ENCODE measurements around the gene ENO2.
"Not testable (repeated sequence)": the region's sequence is repeated elsewhere in the genome, so short reads cannot be mapped to it uniquely, and the experiment has no call there.

ENO2 gene

DNA sequence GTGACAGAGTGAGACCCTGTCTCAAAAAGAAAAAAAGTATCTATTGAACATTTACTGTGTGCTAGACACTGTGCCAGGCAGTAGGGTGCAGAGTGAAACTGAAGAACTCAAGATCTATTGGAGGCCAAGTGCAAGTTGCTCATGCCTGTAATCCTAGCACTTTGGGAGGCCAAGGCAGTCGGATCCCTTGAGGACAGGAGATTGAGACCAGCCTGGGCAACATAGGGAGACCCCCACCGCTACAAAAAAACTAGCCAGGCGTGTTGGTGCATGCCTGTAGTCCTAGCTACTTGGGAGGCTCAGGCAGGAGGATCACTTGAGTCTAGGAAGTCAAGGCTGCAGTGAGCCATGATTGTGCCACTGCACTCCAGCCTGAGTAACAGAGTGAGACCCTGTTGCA is 21.7 kb upstream of the ENO2 start:
- ATAC-seq (replicated peaks); H3K36me3 Mint-ChIP-seq; H3K27ac Mint-ChIP-seq; H3K27me3 Mint-ChIP-seq; DNase-seq; H3K4me3 Mint-ChIP-seq; H3K9me3 Mint-ChIP-seq: not testable (repeated sequence)
- H3K4me1 Mint-ChIP-seq: peaks cover 7 to 19% of the 10 kb centered on the region in 2 donors

DNA sequence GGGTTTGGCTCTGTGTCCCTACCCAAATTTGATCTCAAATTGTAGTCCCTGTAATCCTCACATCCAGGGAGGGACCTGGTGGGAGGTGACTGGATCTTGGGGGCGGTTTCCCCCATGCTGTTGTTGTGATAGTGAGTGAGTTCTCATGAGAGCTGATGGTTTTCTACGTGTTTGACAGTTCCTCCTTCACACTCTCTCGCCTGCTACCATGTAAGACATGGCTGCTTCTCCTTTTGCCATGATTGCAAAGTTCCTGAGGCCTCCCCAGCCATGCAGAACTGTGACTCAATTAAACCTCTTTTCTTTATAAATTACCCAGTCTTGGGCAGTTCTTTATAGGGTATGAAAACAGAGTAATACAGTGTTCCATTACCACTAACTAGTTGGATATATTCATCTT is 20.1 kb upstream of the ENO2 start:
- ATAC-seq (replicated peaks) (no peak), DNase-seq (no peak)
- H3K27ac Mint-ChIP-seq: no peak overlapping the region
- H3K36me3 Mint-ChIP-seq: no peaks in the 10 kb centered on the region
- H3K4me1 Mint-ChIP-seq: peaks cover 7 to 20% of the 10 kb centered on the region in 2 donors
- no peak overlapping the region for H3K4me3 Mint-ChIP-seq
- no peaks in the 10 kb centered on the region for H3K9me3 Mint-ChIP-seq
- no peaks in the 10 kb centered on the region for H3K27me3 Mint-ChIP-seq

DNA sequence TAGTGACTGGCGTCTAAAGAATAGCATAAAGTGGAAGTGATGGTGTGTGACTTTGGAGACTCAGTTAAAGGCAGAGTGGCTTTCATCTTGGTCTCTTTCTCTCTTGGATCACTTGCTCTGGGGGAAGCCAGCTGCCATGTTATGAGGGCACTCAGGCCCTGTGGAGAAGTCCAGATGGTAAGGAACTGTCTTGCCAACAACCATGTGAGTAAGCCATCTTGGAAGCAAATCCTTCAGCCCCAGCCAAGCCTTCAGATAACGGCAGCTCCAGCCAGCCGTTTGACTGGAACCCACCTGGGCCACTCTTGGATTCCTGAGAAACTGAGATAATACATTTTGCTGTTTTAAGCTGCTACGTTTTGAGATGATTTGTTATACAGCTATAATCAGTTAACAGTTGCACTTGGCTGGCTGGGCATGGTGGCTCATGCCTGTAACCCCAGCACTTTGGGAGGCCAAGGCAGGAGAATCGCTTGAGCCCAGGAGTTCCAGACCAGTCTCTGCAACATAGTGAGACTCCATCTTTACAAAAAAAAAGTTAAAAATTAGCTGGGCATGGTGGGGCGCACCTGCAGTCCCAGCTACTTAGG is 17.4 kb upstream of the ENO2 start:
- Mint-ChIP-seq H3K36me3 (no peaks in the 10 kb centered on the region), H3K4me3 (no peak overlapping the region), H3K4me1 (peaks cover 3 to 10% of the 10 kb centered on the region in 2 donors), H3K27ac (no peak overlapping the region), H3K27me3 (no peaks in the 10 kb centered on the region), H3K9me3 (no peaks in the 10 kb centered on the region)
- ATAC-seq (replicated peaks) (no peak), DNase-seq (no peak)

DNA sequence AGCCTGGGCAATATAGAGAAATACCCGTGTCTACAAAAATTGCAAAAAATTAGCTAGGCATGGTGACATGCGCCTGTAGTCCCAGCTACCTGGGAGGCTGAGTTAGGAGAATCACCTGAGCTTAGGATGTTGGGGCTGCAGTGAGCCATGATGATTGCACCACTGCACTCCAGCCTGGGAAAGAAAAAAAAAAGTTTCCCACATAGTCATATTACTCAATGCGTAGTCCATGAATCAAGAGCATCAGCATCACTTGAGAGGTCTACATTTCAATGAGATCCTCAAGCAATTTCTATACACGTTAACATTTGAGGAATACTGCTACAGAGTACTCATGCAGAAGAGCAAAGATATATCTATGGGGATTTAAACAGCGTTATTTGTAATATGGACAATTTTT is 15.0 kb upstream of the ENO2 start:
- no peaks in the 10 kb centered on the region for H3K9me3 Mint-ChIP-seq
- no peak overlapping the region for H3K27ac Mint-ChIP-seq
- no peak for DNase-seq
- H3K4me1 Mint-ChIP-seq: peaks cover 3 to 15% of the 10 kb centered on the region in 2 donors
- ATAC-seq (replicated peaks): no peak
- no peaks in the 10 kb centered on the region for H3K36me3 Mint-ChIP-seq
- no peaks in the 10 kb centered on the region for H3K27me3 Mint-ChIP-seq
- no peak overlapping the region for H3K4me3 Mint-ChIP-seq

DNA sequence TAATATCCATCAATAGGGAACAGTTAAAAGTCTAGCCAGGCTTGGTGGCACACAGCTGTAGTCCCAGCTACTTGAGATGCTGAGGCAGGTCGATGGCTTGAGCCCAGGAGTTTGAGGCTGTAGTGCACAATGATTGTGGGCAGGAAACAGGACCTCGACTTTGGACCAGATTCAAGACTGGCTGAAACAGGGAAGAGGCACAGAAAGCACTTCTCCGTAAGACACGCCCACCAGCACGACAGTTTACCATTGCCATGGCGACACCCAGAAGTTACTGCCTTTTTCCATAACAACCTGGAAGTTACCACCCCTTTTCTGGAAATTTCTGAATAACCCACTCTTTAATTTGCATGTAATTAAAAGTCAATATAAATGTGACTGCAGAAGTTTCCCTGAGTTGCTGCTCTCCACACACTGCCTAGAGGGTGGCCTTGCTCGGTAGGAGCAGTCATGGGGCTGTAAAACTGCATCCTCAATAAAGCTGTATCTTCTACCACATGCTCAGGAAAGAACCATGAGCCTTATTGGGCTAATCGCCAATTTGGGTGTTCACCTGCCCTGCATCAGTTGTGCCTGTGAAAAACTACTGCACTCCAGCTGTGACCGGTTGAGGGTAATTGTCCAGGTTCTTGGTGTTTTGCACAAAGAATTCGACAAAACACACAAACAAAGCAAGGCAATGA is 14.4 kb upstream of the ENO2 start:
- DNase-seq: no peak
- ATAC-seq (replicated peaks): peak in 1 of 2 donors; percentile 5
- no peak overlapping the region for H3K4me3 Mint-ChIP-seq
- no peaks in the 10 kb centered on the region for H3K9me3 Mint-ChIP-seq
- H3K4me1 Mint-ChIP-seq: peaks cover 3 to 15% of the 10 kb centered on the region in 2 donors
- H3K27me3 Mint-ChIP-seq: no peaks in the 10 kb centered on the region
- no peak overlapping the region for H3K27ac Mint-ChIP-seq
- no peaks in the 10 kb centered on the region for H3K36me3 Mint-ChIP-seq

DNA sequence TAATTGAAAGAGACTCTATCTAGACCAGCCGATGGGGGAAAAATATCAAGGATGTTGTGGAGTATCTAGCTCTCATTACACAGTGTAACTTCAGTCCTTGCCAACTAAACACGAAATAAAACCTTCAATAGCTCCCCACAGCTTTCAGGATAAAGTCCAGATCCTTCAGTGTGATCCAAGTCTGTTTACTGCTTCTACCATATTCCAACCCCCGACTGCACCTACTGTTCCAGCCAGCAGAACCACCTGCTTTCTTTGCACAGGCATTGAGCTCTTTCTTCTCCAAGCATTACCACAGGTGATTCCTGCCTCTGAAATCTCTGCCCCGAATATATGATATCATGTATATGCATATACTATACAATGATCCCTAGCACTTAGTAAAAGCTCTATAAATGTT is 11.9 kb upstream of the ENO2 start:
- ATAC-seq (replicated peaks) (no peak), DNase-seq (no peak)
- Mint-ChIP-seq H3K4me3 (no peak overlapping the region), H3K27me3 (no peaks in the 10 kb centered on the region), H3K36me3 (no peaks in the 10 kb centered on the region), H3K9me3 (no peaks in the 10 kb centered on the region), H3K27ac (no peak overlapping the region), H3K4me1 (peaks cover 3 to 15% of the 10 kb centered on the region in 2 donors)

DNA sequence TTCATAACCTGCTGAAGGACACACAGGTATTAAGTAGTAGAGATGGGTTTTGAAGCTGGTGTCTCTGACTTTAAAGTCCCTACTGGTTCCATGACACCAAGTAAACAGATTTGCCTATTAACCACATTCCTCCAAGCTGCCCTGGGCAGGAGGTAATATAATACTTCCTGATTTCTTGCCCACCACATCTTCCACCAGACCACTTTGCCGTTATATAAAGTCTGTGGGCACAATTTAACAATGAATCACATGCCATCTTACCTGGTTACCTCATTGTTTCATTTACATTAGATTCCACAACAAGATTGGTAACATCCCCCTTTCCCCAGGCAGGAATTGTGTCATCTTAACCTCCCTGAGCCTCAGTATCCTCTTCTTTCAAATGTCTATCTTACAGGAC is 10.7 kb upstream of the ENO2 start:
- no peaks in the 10 kb centered on the region for H3K36me3 Mint-ChIP-seq
- H3K27ac Mint-ChIP-seq: no peak overlapping the region
- H3K9me3 Mint-ChIP-seq: no peaks in the 10 kb centered on the region
- ATAC-seq (replicated peaks): no peak
- H3K4me1 Mint-ChIP-seq: peaks cover 3 to 15% of the 10 kb centered on the region in 2 donors
- H3K4me3 Mint-ChIP-seq: no peak overlapping the region
- no peaks in the 10 kb centered on the region for H3K27me3 Mint-ChIP-seq
- DNase-seq: no peak

DNA sequence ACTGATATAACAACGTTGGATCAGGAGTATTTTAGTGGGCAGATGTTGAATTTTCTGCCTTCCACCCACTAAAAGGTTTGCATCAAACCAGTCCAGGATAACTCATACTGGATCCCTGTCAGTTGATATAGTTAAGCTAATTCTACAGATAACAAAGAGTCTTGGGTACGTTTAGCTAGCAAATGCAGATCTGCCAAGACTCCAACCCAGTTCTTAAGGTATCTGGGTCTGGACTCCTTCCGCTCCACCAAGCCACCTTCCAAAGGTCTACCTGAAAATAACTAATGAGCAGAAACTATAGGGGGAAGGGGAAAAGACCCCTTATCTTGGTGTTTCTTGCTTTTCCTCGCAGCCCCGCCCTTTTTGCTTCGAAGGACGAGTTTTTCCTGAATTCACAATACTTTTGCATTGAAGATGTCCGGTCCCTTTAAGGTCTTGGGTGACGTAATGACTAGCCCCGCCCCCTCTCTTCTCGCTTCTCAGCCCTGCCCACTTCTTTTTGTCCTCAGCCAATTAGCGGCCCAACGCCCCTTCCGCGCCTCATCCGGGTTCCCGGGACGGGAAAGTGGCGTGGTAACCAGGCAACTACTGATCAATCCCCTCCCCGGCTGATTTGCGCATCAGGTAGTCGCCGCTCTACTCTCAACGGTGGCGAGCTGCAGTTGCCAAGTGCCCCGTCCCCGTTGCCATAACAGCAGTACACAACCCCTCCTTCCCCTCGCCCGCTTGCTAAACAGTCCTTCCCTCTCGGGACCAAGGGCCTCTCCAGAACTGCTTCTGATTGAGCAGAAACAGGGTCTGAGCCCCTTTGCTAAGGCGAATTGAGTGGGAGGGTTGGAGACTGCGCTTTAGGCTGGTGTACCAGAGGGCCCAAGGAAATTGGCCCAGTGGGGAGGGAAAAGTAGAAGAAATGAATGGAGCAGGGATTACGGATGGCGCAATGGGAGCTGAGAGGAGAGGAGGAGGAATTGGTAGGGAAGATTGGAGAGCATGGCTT is 9.8 kb upstream of the ENO2 start, which contains the start of gene LRRC23:
Gene LRRC23 (plus strand): TSS at position 543 of the 997 bp plus-strand sequence. CDS start 812 bp downstream, outside the sequence.
- H3K4me1 Mint-ChIP-seq: peaks cover 2 to 12% of the 10 kb centered on the region in 2 donors
- no peak within 1 kb of the TSS for H3K4me3 Mint-ChIP-seq
- H3K27ac Mint-ChIP-seq: no peak within 1 kb of the TSS
- H3K36me3 Mint-ChIP-seq: no peaks in the 10 kb centered on the region
- no peaks in the 10 kb centered on the region for H3K27me3 Mint-ChIP-seq
- ATAC-seq (replicated peaks) (peak; percentile 96 to 99), DNase-seq (peak; percentile 95)
- H3K9me3 Mint-ChIP-seq: no peaks in the 10 kb centered on the region

DNA sequence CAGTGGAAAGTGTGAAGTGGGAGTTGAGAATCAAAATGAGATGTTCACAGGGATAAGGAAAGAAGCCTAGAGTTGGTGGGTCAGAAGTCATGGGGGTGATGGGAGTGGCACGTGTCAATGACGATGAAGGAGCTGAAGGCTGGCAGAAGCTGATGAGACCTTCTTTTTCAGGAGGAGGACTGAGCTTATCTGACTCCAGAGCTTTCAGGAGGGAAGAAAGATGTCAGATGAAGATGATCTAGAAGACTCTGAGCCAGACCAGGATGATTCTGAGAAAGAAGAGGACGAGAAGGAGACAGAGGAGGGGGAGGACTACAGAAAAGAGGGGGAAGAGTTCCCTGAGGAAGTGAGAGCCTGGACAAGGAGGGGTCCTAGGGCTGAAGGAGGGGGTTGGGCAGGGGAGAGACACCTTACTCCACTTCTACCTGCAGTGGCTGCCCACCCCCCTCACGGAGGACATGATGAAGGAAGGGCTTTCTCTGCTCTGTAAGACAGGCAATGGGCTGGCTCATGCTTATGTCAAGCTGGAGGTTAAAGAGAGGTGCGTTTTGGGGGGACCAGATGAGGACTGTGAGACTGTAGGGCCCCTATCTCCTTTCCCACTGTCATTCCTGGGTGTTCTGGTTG is 8.9 kb upstream of the ENO2 start:
- Mint-ChIP-seq H3K36me3 (no peaks in the 10 kb centered on the region), H3K4me3 (no peak overlapping the region), H3K9me3 (no peaks in the 10 kb centered on the region), H3K4me1 (peaks cover 0 to 5% of the 10 kb centered on the region in 2 donors), H3K27me3 (no peaks in the 10 kb centered on the region), H3K27ac (no peak overlapping the region)
- ATAC-seq (replicated peaks): no peak
- no peak for DNase-seq

DNA sequence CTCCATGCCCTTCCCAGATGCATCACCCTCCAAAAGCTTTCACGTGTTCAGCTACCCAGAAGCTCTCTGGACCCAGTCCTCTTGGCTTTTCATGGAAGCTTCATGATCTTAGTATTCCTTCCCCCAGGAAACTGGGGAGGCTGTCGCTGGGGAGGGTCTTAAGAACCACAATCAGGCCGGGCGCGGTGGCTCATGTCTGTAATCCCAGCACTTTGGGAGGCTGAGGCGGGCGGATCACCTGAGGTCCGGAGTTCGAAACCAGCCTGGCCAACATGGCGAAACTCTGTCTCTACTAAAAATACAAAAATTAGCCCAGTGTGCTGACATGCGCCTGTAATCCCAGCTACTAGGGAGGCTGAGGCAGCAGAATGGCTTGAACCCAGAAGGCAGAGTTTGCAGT is 6.2 kb upstream of the ENO2 start:
- not testable (repeated sequence) for ATAC-seq (replicated peaks); H3K36me3 Mint-ChIP-seq; H3K27me3 Mint-ChIP-seq; H3K4me3 Mint-ChIP-seq; H3K9me3 Mint-ChIP-seq; DNase-seq; H3K4me1 Mint-ChIP-seq; H3K27ac Mint-ChIP-seq

DNA sequence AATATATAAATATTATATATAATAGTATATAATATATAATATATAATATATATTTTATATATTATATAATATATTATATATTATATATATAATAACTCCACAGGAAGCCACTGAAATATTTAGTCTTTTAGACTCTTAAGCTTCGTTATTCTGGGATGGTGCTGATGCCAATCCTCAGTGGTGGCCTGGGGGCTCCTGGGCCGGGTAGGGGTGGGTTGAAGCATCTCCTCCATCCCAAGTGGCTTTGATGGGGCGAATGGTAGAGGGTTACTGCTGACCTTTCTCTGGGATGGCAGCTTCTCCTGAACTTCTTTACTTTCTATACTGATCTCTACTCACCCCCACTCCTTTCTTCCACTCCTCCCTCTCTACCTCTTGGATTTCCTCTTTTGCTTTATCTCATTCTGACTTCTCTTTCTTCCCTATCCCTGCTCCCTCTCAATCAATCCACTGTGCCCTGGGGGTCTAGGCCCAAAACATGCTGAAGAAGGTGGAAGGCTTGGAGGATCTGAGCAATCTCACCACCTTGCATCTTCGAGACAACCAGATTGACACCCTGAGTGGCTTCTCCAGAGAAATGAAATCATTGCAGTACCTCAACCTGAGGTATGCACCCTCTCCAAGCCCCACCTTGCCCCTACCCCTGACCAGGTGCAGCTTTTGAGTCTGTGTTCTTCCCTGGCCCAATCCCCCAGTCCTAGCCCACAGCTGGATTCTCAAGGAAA is 4.8 kb upstream of the ENO2 start:
- ATAC-seq (replicated peaks): no peak
- Mint-ChIP-seq H3K27ac (no peak overlapping the region), H3K27me3 (peaks cover 7 to 10% of the 10 kb centered on the region in 2 donors), H3K4me3 (no peak overlapping the region), H3K9me3 (no peaks in the 10 kb centered on the region), H3K36me3 (no peaks in the 10 kb centered on the region), H3K4me1 (peaks cover 0 to 8% of the 10 kb centered on the region in 2 donors)
- no peak for DNase-seq

DNA sequence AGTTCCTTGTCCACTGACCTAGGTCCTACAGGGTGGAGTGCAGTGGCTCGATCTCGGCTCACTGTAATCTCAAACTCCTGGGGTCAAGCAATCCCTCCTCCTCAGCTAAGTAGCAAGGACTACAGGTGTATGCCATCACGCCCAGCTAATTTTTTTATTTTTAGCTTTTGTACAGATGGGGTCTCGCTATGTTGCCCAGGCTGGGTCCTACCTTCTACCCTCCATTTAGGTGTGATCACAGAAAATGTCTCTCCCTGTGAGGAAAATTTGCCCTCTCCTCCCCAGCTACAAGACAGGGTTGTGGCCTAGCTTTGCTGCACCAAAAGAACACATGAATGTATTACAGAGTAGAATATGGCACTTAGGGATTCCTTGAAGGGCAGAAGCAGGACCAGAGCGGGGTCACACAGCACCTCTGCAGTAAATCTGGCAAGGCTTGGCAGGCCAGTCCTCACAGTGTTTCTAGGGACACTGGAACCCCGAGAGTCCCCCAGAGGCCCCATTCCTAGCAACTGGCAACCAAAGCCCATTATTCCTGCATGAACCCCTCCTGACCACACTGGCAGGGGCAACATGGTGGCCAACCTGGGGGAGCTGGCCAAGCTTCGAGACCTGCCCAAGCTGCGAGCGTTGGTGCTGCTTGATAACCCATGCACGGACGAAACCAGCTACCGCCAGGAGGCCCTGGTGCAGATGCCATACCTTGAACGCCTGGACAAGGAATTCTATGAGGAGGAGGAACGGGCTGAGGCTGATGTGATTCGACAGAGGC is 2.0 kb upstream of the ENO2 start:
- Mint-ChIP-seq H3K27ac (no peak overlapping the region), H3K4me3 (peak overlapping the region in 1 of 2 donors; percentile 68), H3K4me1 (peaks cover 13 to 18% of the 10 kb centered on the region in 2 donors), H3K9me3 (no peaks in the 10 kb centered on the region), H3K27me3 (peaks cover 7 to 10% of the 10 kb centered on the region in 2 donors), H3K36me3 (peaks cover 4 to 8% of the 10 kb centered on the region in 2 donors)
- DNase-seq (no peak), ATAC-seq (replicated peaks) (no peak)
